Thoracic aorta (tissue), 2 donors: ENCODE results near the gene USP4. TPM values are rescaled to one million over a fixed set of nuclear protein-coding genes. Genes with fewer than 3 reads are reported as not detected.
A peak's percentile ranks its signal among the peaks of the same experiment; 100 is the strongest.

ENCODE experiments used
- ATAC-seq: fragments of 150-250 bp; one replicate; pipeline ENCODE4 v1.8.0; 2017; ENCODE audit warnings: low read depth; ENCODE audit not compliant: insufficient number of reproducible peaks, low FRiP score
- DNase-seq: peaks from one replicate; pipeline ENCODE4 v3.0.0-alpha.2; 2020; ENCODE audit warnings: low spot score
- H3K27ac ChIP-seq, 2 donors: fragments of 200-600 bp; sonication (generic); 1 replicate in 1 of 2; 2 replicates in 1 of 2; pipeline ENCODE4 v1.5.1; 2016; ENCODE audit warnings: mild to moderate bottlenecking in 2 of 2, moderate library complexity in 2 of 2
- H3K27me3 ChIP-seq: fragments of 200-600 bp; sonication (generic); replicated peaks from 2 replicates; pipeline ENCODE4 v1.6.0; 2016; ENCODE audit warnings: mild to moderate bottlenecking; ENCODE audit not compliant: insufficient read depth
- H3K36me3 ChIP-seq: fragments of 200-600 bp; sonication (generic); one replicate; pipeline ENCODE4 v1.5.1; 2016
- H3K4me1 ChIP-seq, 2 donors: fragments of 200-600 bp; sonication (generic); 1 replicate in 1 of 2; 2 replicates in 1 of 2; pipeline versions ENCODE4 v1.5.1 to v1.6.0; 2016; ENCODE audit warnings: low read depth in 2 of 2, mild to moderate bottlenecking in 1 of 2; ENCODE audit not compliant: control insufficient read depth in 1 of 2
- H3K4me3 ChIP-seq: fragments of 200-600 bp; sonication (generic); 2 replicates; pipeline ENCODE4 v1.5.1; 2016; ENCODE audit warnings: mild to moderate bottlenecking
- H3K9me3 ChIP-seq: fragments of 200-600 bp; sonication (generic); 2 replicates; pipeline ENCODE4 v1.5.1; 2016
- CTCF ChIP-seq: fragments of 200-600 bp; sonication (generic); IDR thresholded peaks from one replicate; pipeline ENCODE4 v1.5.1; 2019; ENCODE audit warnings: antibody characterized with exemption
- total RNA-seq, 2 donors: library from RNA; depleted of rRNA; stranded (reverse); fragments of >200 nt; gene quantifications; one replicate each; pipeline versions ENCODE4 v1.1.0 to v1.2.3, GENCODE V29; 2016

Gene USP4
- total RNA-seq, 2 donors from 2014 or later = 41.2 to 74.1 TPM

GRCh38 chr3:49270156-49270500 lies 69.7 kb downstream of the USP4 start:
- no peak for TF ChIP-seq CTCF
- ATAC-seq = no peak

DNA sequence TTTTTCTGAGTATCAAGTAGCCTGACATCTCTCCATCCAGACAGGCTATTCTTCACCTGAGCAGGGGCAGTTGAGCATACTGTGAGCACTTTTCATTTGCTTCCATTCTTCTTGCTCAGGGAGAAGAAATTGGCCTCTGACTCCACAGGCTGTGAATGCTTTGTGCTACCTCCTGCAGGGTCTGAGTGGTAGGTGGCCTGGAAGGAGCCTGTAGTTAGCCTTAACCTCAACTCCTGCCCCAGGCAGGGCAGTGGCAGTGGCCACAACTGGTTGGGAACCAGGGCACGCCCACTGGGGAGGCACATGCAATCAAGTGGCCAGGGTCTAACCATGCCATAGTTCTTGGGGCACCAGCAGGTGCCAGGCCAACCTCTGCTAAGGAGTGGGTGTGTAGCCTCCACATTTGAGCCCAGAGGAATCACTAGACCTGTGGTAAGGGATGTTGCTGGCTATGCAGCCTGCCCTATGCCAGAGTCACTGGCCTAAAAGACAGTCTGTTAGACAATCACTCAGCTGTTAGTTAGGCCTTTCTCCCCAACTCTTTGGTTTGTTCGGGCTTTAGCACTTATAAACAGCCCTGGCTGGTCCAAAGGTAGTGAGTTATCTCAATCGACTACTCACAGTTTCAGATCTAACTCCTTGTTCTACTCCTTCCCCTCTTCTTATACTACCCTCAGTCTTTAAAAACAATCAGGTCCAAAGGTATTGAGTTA lies 70.3 kb downstream of the USP4 start:
- H3K4me1 ChIP-seq = peaks cover 0 to 14% of the 10 kb centered on the region in 2 donors
- no peak for TF ChIP-seq CTCF
- no peaks in the 10 kb centered on the region for H3K9me3 ChIP-seq
- H3K27ac ChIP-seq = no peak overlapping the region
- no peaks in the 10 kb centered on the region for H3K27me3 ChIP-seq
- H3K4me3 ChIP-seq = no peak overlapping the region
- H3K36me3 ChIP-seq = no peaks in the 10 kb centered on the region
- no peak for ATAC-seq
- no peak for DNase-seq

More at GRCh38 chr3:49270156-49270500, 69.7 kb downstream of the USP4 start:
- Histone ChIP-seq H3K4me1 (peaks cover 0 to 14% of the 10 kb centered on the region in 2 donors), H3K4me3 (no peak overlapping the region), H3K9me3 (no peaks in the 10 kb centered on the region), H3K36me3 (no peaks in the 10 kb centered on the region), H3K27ac (no peak overlapping the region), H3K27me3 (no peaks in the 10 kb centered on the region)
- DNase-seq = no peak

GRCh38 chr3:49266410-49267095 lies 73.3 kb downstream of the USP4 start:
- DNase-seq = no peak
- H3K9me3 ChIP-seq = no peaks in the 10 kb centered on the region
- H3K4me3 ChIP-seq = no peak overlapping the region
- no peak for TF ChIP-seq CTCF
- no peak for ATAC-seq
- H3K27ac ChIP-seq = peak overlapping the region in 1 of 2 donors; percentile 17
- no peaks in the 10 kb centered on the region for H3K36me3 ChIP-seq
- H3K4me1 ChIP-seq = peaks cover 0 to 14% of the 10 kb centered on the region in 2 donors
- no peaks in the 10 kb centered on the region for H3K27me3 ChIP-seq

GRCh38 chr3:49265661-49266386 lies 74.0 kb downstream of the USP4 start:
- ATAC-seq = no peak
- Histone ChIP-seq H3K36me3 (no peaks in the 10 kb centered on the region), H3K27ac (peak overlapping the region in 1 of 2 donors; percentile 17), H3K9me3 (no peaks in the 10 kb centered on the region), H3K4me3 (no peak overlapping the region), H3K27me3 (no peaks in the 10 kb centered on the region), H3K4me1 (peaks cover 0 to 14% of the 10 kb centered on the region in 2 donors)
- DNase-seq = no peak
- TF ChIP-seq CTCF = no peak
